ENCODE data around the gene SENP8. TPM values are rescaled to one million over a fixed set of nuclear protein-coding genes. Genes with fewer than 3 reads are reported as not detected.

SENP8 gene
- total RNA-seq, 1 experiment from 2014 or later: 2.0 TPM

- no peak for DNase-seq (ENCODE audit: low spot score)
- intact Hi-C loops (cut with micrococcal nuclease; ENCODE audit: unreplicated experiment): no loop called here
- ChIA-PET POLR2A (ENCODE audit: low non-redundant PET) (no interaction called here), CTCF (no interaction called here)
- no peaks in the 10 kb centered on the region for H3K9me3 ChIP-seq (ENCODE audit: low read depth, low read length, poor library complexity, severe bottlenecking)
- H3K27me3 ChIP-seq (replicated peaks; ENCODE audit: insufficient read depth, low read depth, low read length, poor library complexity): no peaks in the 10 kb centered on the region
- no peak overlapping the region for H3K4me3 ChIP-seq (ENCODE audit: low read depth, low read length, poor library complexity, severe bottlenecking)
- H3K4me1 ChIP-seq (ENCODE audit: insufficient read depth, low read length, poor library complexity, severe bottlenecking): no peaks in the 10 kb centered on the region
- no peaks in the 10 kb centered on the region for H3K36me3 ChIP-seq (ENCODE audit: insufficient read depth, low read length, poor library complexity, severe bottlenecking)
- TF ChIP-seq CTCF (conservative IDR thresholded peaks at IDR 0.05; ENCODE audit: low read depth, low read length): no peak
- no peak for TF ChIP-seq EZH2 (IDR thresholded peaks at IDR 0.05; ENCODE audit: borderline replicate concordance, low read depth, low read length, poor library complexity, severe bottlenecking)
- H3K27ac ChIP-seq (ENCODE audit: low read depth, low read length, poor library complexity, severe bottlenecking): no peak overlapping the region
- no TSS peak for BruUV-seq (replicated peaks)
Measured at GRCh38 chr15:72161361-72162132, 43.3 kb downstream of the SENP8 start.

DNA sequence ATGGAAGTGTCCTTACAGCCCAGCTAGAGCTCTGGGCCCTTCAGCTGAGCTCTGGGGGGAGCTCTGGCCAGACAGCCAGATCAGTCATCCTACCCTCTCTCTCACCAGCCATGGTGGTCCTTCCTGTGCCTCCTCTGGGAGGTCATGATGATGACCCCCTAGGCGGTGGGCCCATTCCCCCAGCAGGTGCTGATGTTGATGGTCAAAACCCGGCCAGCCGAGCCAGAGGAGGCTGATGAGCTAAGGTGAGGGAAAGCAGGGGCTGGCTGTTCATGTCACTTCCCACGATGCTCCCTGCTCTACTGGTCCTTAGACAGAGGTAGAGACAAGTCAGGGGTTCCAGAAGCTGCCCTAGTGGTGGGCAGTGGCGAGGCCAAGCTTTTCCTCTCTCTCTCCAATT, 44.4 kb downstream of the SENP8 start:
- Histone ChIP-seq H3K9me3 (ENCODE audit: low read depth, low read length, poor library complexity, severe bottlenecking) (no peaks in the 10 kb centered on the region), H3K36me3 (ENCODE audit: insufficient read depth, low read length, poor library complexity, severe bottlenecking) (no peaks in the 10 kb centered on the region), H3K27me3 (replicated peaks; ENCODE audit: insufficient read depth, low read depth, low read length, poor library complexity) (no peaks in the 10 kb centered on the region), H3K4me3 (ENCODE audit: low read depth, low read length, poor library complexity, severe bottlenecking) (no peak overlapping the region), H3K4me1 (ENCODE audit: insufficient read depth, low read length, poor library complexity, severe bottlenecking) (no peaks in the 10 kb centered on the region), H3K27ac (ENCODE audit: low read depth, low read length, poor library complexity, severe bottlenecking) (no peak overlapping the region)
- ChIA-PET POLR2A (ENCODE audit: low non-redundant PET) (no interaction called here), CTCF (interaction anchor here (0.5 kb wide), 1 partner anchor 8 kb away, joined by 4 read pairs; no protein-coding TSS in a partner anchor)
- no peak for DNase-seq (ENCODE audit: low spot score)
- TF ChIP-seq EZH2 (IDR thresholded peaks at IDR 0.05; ENCODE audit: borderline replicate concordance, low read depth, low read length, poor library complexity, severe bottlenecking): no peak
- TF ChIP-seq CTCF (conservative IDR thresholded peaks at IDR 0.05; ENCODE audit: low read depth, low read length): no peak
- intact Hi-C loops (cut with micrococcal nuclease; ENCODE audit: unreplicated experiment): no loop called here
- BruUV-seq (replicated peaks): no TSS peak

DNA sequence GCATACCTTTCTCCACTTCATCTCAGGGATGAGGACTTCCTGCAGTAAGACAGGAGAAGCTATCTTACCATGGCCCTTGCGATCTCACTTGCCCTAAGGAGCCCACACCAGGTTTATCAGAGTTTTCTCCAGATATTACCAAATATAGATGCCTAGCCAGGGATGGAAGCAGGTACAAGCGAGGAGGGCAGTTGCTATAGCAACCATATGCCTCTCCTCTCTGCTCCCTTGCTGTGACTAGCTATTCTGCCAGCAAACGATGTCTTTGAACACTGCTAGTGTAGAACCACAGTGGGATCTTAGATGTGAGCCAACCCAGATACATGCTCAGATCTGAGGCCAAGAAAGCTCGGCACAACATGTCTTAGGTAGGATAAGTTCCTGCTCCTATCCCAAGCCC, 45.5 kb downstream of the SENP8 start:
- TF ChIP-seq CTCF (conservative IDR thresholded peaks at IDR 0.05; ENCODE audit: low read depth, low read length) (no peak), EZH2 (IDR thresholded peaks at IDR 0.05; ENCODE audit: borderline replicate concordance, low read depth, low read length, poor library complexity, severe bottlenecking) (no peak)
- CTCF ChIA-PET: interaction anchor here (0.6 kb wide), 1 partner anchor 379 kb away, joined by 3 read pairs; no protein-coding TSS in a partner anchor

More for the DNA sequence above, 45.5 kb downstream of the SENP8 start:
- H3K27ac ChIP-seq (ENCODE audit: low read depth, low read length, poor library complexity, severe bottlenecking): no peak overlapping the region
- no peak overlapping the region for H3K4me3 ChIP-seq (ENCODE audit: low read depth, low read length, poor library complexity, severe bottlenecking)
- DNase-seq (ENCODE audit: low spot score): no peak
- no peaks in the 10 kb centered on the region for H3K9me3 ChIP-seq (ENCODE audit: low read depth, low read length, poor library complexity, severe bottlenecking)
- POLR2A ChIA-PET (ENCODE audit: low non-redundant PET): no interaction called here
- BruUV-seq (replicated peaks): no TSS peak
- H3K27me3 ChIP-seq (replicated peaks; ENCODE audit: insufficient read depth, low read depth, low read length, poor library complexity): no peaks in the 10 kb centered on the region
- peaks cover 7% of the 10 kb centered on the region for H3K4me1 ChIP-seq (ENCODE audit: insufficient read depth, low read length, poor library complexity, severe bottlenecking)
- H3K36me3 ChIP-seq (ENCODE audit: insufficient read depth, low read length, poor library complexity, severe bottlenecking): no peaks in the 10 kb centered on the region
- intact Hi-C loops (cut with micrococcal nuclease; ENCODE audit: unreplicated experiment): no loop called here

Data from A673 (cell line).